HepG2 (cell line): ENCODE data around the gene DRD1. TPM values are rescaled to one million over a fixed set of nuclear protein-coding genes. Genes with fewer than 3 reads are reported as not detected.

Source experiments
- ATAC-seq: fragments of 200-7000 bp; cut with Tn5 transposase; 3 replicates; pipeline ENCODE4 v1.9.1; 2020; ENCODE audit warnings: mild to moderate bottlenecking, moderate library complexity
- BruUV-seq: library from RNA; stranded (reverse); fragments of 400-500 nt; replicated peaks from 2 replicates; lab custom pipeline; 2021; lab: Mats Ljungman, UMichigan
- CTCF ChIA-PET: fragments of 300-600 bp; formaldehyde crosslinking; extraction: SDS; loops from one replicate; lab custom pipeline; 2021; ENCODE audit warnings: low total read pairs, inconsistent platforms, low intra/inter-chr PET ratio; lab: Yijun Ruan, JAX
- POLR2A ChIA-PET: fragments of 350-600 bp; sonication (Branson Sonifier 250); formaldehyde crosslinking; loops from one replicate; lab custom pipeline; 2020; ENCODE audit warnings: antibody characterized with exemption, inconsistent platforms; lab: Yijun Ruan, JAX
- DNase-seq: peaks from one replicate; pipeline ENCODE4 v3.0.0-alpha.2; 2015; ENCODE audit warnings: low spot score
- FAIRE-seq: peaks from 3 replicates; lab custom pipeline; 2011; peaks lifted over from hg19 to GRCh38; lab: Jason Lieb, UNC
- H2AFZ ChIP-seq: one replicate; pipeline ENCODE4 v1.6.1; 2011; ENCODE audit warnings: low read length, inconsistent platforms
- H3K27ac ChIP-seq: fragments of 300-600 bp; 3 replicates; pipeline ENCODE4 v1.8.0; 2011; ENCODE audit warnings: mixed run types, mild to moderate bottlenecking, mixed read lengths, low read length, inconsistent platforms; ENCODE audit not compliant: insufficient read depth; ENCODE audit errors: extremely low read length
- H3K27me3 ChIP-seq, 2 experiments: fragments of 200-600 bp in 1 of 2; 2 replicates in 1 of 2; 3 replicates in 1 of 2; pipeline versions ENCODE4 v1.6.0 to v1.8.0; 2011; ENCODE audit warnings: low read length in 2 of 2, mild to moderate bottlenecking in 2 of 2, moderate library complexity in 2 of 2, inconsistent platforms in 1 of 2; ENCODE audit not compliant: insufficient read depth in 2 of 2, control insufficient read depth in 1 of 2
- H3K36me3 ChIP-seq, 2 experiments: fragments of 200-600 bp in 1 of 2; replicated peaks in 1 of 2; 2 replicates in 1 of 2; 3 replicates in 1 of 2; pipeline versions ENCODE4 v1.5.1 to v1.8.0; 2011; ENCODE audit warnings: low read length in 2 of 2, inconsistent platforms in 1 of 2; ENCODE audit not compliant: insufficient read depth in 2 of 2, control insufficient read depth in 1 of 2
- H3K4me1 ChIP-seq: 2 replicates; pipeline ENCODE4 v1.5.1; 2012; ENCODE audit warnings: low read length, inconsistent platforms; ENCODE audit not compliant: insufficient read depth
- H3K4me2 ChIP-seq: 2 replicates; pipeline ENCODE4 v1.6.0; 2011; ENCODE audit warnings: low read depth, low read length, inconsistent platforms
- H3K4me3 ChIP-seq, 3 experiments: fragments of 200-600 bp in 1 of 3; sonication (generic), shearing (Covaris generic) in 1 of 3; replicated peaks in 1 of 3; 2 replicates each; pipeline ENCODE4 v1.5.1; 2011 to 2016; ENCODE audit warnings: low read length in 3 of 3, inconsistent platforms in 2 of 3, low read depth in 2 of 3, mild to moderate bottlenecking in 2 of 3, control low read depth in 1 of 3, mixed read lengths in 1 of 3; ENCODE audit not compliant: insufficient read depth in 1 of 3
- H3K79me2 ChIP-seq: one replicate; pipeline ENCODE4 v1.6.1; 2011; ENCODE audit warnings: low read length, inconsistent platforms; ENCODE audit not compliant: insufficient read depth
- H3K9ac ChIP-seq: 2 replicates; pipeline ENCODE4 v1.6.0; 2011; ENCODE audit warnings: mild to moderate bottlenecking, low read depth, low read length, inconsistent platforms; ENCODE audit not compliant: insufficient read depth
- H3K9me3 ChIP-seq: 2 replicates; pipeline ENCODE4 v1.5.1; 2012; ENCODE audit warnings: mild to moderate bottlenecking, low read length
- H4K20me1 ChIP-seq: 2 replicates; pipeline ENCODE4 v1.6.0; 2011; ENCODE audit warnings: inconsistent platforms, mild to moderate bottlenecking, low read length, moderate library complexity; ENCODE audit not compliant: insufficient read depth
- KDM2A ChIP-seq: sonication (generic); formaldehyde crosslinking; IDR thresholded peaks from 2 replicates; pipeline ENCODE4 v1.4.0; 2020; ENCODE audit warnings: low read depth, missing genetic modification reagents, borderline replicate concordance
- ZBTB26 ChIP-seq: IDR thresholded peaks from 2 replicates; pipeline ENCODE4 v1.6.1; 2016; ENCODE audit warnings: missing compliant biosample characterization, missing genetic modification reagents, borderline replicate concordance
- ZNF629 ChIP-seq: sonication (generic); formaldehyde crosslinking; conservative IDR thresholded peaks from 2 replicates; pipeline ENCODE4 v1.5.0; 2020; ENCODE audit warnings: missing genetic modification reagents
- ZNF878 ChIP-seq: sonication (generic); formaldehyde crosslinking; IDR thresholded peaks from 2 replicates; pipeline ENCODE4 v1.8.1; 2023; ENCODE audit warnings: mild to moderate bottlenecking, missing genetic modification reagents, moderate library complexity
- WGBS: methylation state at CpG from one replicate; pipeline ENCODE4 v1.1.6; 2017; ENCODE audit warnings: low lambda C conversion rate; 5-methylcytosine and 5-hydroxymethylcytosine counted together
- in situ Hi-C: cut with HindIII; loops from 2 replicates; pipeline ENCODE4 v1.10.0; 2017; ENCODE audit warnings: low pct_unique_long_range_greater_than_20kb; ENCODE audit not compliant: extremely low pct_ligation_motif_present
- intact Hi-C: fragments of 100-400 bp; cut with micrococcal nuclease; formaldehyde crosslinking; loops from one replicate; pipeline ENCODE4 v1.10.0; 2022; ENCODE audit not compliant: unreplicated experiment
- polyA plus RNA-seq, 8 experiments: library from polyadenylated mRNA; depleted of rRNA in 3 of 8; stranded (reverse) in 7 of 8; unstranded in 1 of 8; fragments of >200 nt; fragmentation: Illumina TruSeq in 4 of 8; extraction: Trizol in 4 of 8; gene quantifications; 2 replicates each; pipeline versions ENCODE4 v1.2.1 to v1.2.3, GENCODE V29; 2011 to 2016; ENCODE audit warnings: low read depth in 4 of 8, missing spikeins in 1 of 8, mixed read lengths in 1 of 8; ENCODE audit not compliant: insufficient read depth in 1 of 8
- total RNA-seq, 5 experiments: library from RNA; depleted of rRNA; stranded (reverse); fragments of >200 nt; fragmentation: Illumina TruSeq; extraction: Trizol; gene quantifications; 2 replicates each; pipeline ENCODE4 v1.2.3, GENCODE V29; 2016; ENCODE audit warnings: low read depth in 1 of 5

The DRD1 gene
- total and polyA plus RNA-seq, 2 of the 13 experiments (the other 11 are each of a cell fraction or from before 2014, with no cell fraction given) = not detected

- WGBS = 41% methylated on average over 3 of the region's 3 CpGs
- intact Hi-C loops = no loop called here
- FAIRE-seq = no peak
Measured at GRCh38 chr5:175438234-175438857, 5.6 kb downstream of the DRD1 start.

GRCh38 chr5:175436359-175436758 is 7.6 kb downstream of the DRD1 start:
- Histone ChIP-seq H3K9me3 (no peaks in the 10 kb centered on the region), H4K20me1 (no peaks in the 10 kb centered on the region), H3K9ac (no peak overlapping the region), H3K4me3 (no peak overlapping the region), H2AFZ (no peak overlapping the region)
- FAIRE-seq (no peak), ATAC-seq (no peak), DNase-seq (no peak)
- POLR2A ChIA-PET = no interaction called here
- TF ChIP-seq ZNF878 (CRISPR knock-in tag) = no peak
- TF ChIP-seq ZBTB26 (CRISPR knock-in tag) = no peak
- TF ChIP-seq, all 625 proteins: peak for 0
- H3K4me2 ChIP-seq = no peak overlapping the region
- H3K27ac ChIP-seq = no peak overlapping the region
- no TSS peak for BruUV-seq
- 4% methylated on average over 8 of the region's 8 CpGs for WGBS
- H3K36me3 ChIP-seq = no peaks in the 10 kb centered on the region
- in situ Hi-C loops = no loop called here
- H3K4me1 ChIP-seq = no peaks in the 10 kb centered on the region
- H3K27me3 ChIP-seq = peaks cover 3 to 11% of the 10 kb centered on the region in 2 experiments; a peak in 2 of 5 replicates
- intact Hi-C loops = no loop called here
- CTCF ChIA-PET = no interaction called here
- H3K79me2 ChIP-seq = no peaks in the 10 kb centered on the region

More at GRCh38 chr5:175438234-175438857, 5.6 kb downstream of the DRD1 start:
- in situ Hi-C loops = no loop called here
- Histone ChIP-seq H3K27ac (no peak overlapping the region), H3K9ac (no peak overlapping the region), H3K4me3 (no peak overlapping the region), H3K36me3 (no peaks in the 10 kb centered on the region), H3K9me3 (no peaks in the 10 kb centered on the region), H3K4me1 (no peaks in the 10 kb centered on the region), H3K27me3 (peaks cover 2 to 4% of the 10 kb centered on the region in 2 experiments; a peak in 2 of 5 replicates), H3K79me2 (no peaks in the 10 kb centered on the region), H3K4me2 (no peak overlapping the region), H4K20me1 (no peaks in the 10 kb centered on the region), H2AFZ (no peak overlapping the region)
- TF ChIP-seq KDM2A (no peak), ZNF629 (CRISPR knock-in tag) (peak; percentile 27; the same call in 1 of the 2 replicates)
- no TSS peak for BruUV-seq
- POLR2A ChIA-PET = no interaction called here
- ATAC-seq (no peak), DNase-seq (no peak)
- CTCF ChIA-PET = no interaction called here
